Mammary epithelial cell (primary cell): Measurements from ENCODE around the gene BAIAP3.
A peak's percentile ranks its signal among the peaks of the same experiment; 100 is the strongest.

Experiments used
- CTCF ChIP-seq, 2 donors: IDR thresholded peaks in 1 of 2; conservative IDR thresholded peaks in 1 of 2; 2 replicates each; pipeline ENCODE4 v1.5.1; 2011 to 2012; ENCODE audit warnings: inconsistent platforms in 2 of 2, low read length in 2 of 2, mild to moderate bottlenecking in 2 of 2, control low read depth in 1 of 2, low read depth in 1 of 2; ENCODE audit not compliant: insufficient read depth in 1 of 2; ENCODE audit errors: extremely low read depth in 1 of 2
- EZH2 ChIP-seq: IDR thresholded peaks from 2 replicates; pipeline ENCODE4 v1.6.1; 2012; ENCODE audit warnings: low read length, inconsistent platforms, borderline replicate concordance

GRCh38 chr16:1330260-1330914 is 3.1 kb upstream of the BAIAP3 start:
- TF ChIP-seq CTCF (conservative IDR thresholded peaks at IDR 0.05 in 1 of 2, IDR thresholded peaks at IDR 0.05 in 1 of 2; ENCODE audit: extremely low read depth in 1 of 2, insufficient read depth in 1 of 2, low read depth in 1 of 2, low read length in 2 of 2) (peak; percentile 38 to 41), EZH2 (no peak)
